Measurements from ENCODE around the gene ACTRT3. TPM values are rescaled to one million over a fixed set of nuclear protein-coding genes. Genes with fewer than 3 reads are reported as not detected.

ACTRT3 gene
- total RNA-seq, 2 experiments from 2014 or later: 1.2 TPM; not detected in 1

- H3K4me3 ChIP-seq (ENCODE audit: low read depth, low read length, poor library complexity, severe bottlenecking): no peak overlapping the region
- H2AFZ ChIP-seq (ENCODE audit: low read length): no peak overlapping the region
- H3K4me1 ChIP-seq (ENCODE audit: insufficient read depth, low read length, poor library complexity, severe bottlenecking): no peaks in the 10 kb centered on the region
- intact Hi-C loops (cut with micrococcal nuclease; ENCODE audit: unreplicated experiment): no loop called here
- H4K20me1 ChIP-seq (ENCODE audit: insufficient read depth, low read length): no peaks in the 10 kb centered on the region
- H3K27ac ChIP-seq (ENCODE audit: low read depth, low read length, poor library complexity, severe bottlenecking): no peak overlapping the region
- no peak for DNase-seq (ENCODE audit: low spot score)
- BruUV-seq (replicated peaks): no TSS peak
- H3K4me2 ChIP-seq (ENCODE audit: low read length): no peak overlapping the region
- no peak for TF ChIP-seq CTCF (conservative IDR thresholded peaks at IDR 0.05; ENCODE audit: low read length)
- no peaks in the 10 kb centered on the region for H3K79me2 ChIP-seq (ENCODE audit: insufficient read depth, low read depth, low read length)
- H3K9me3 ChIP-seq (ENCODE audit: low read length): no peaks in the 10 kb centered on the region
- H3K36me3 ChIP-seq (ENCODE audit: insufficient read depth, low read length): no peaks in the 10 kb centered on the region
- H3K9me2 ChIP-seq (ENCODE audit: insufficient read depth, low read length): no peaks in the 10 kb centered on the region
- POLR2A ChIA-PET: interaction anchor here (0.6 kb wide), 1 partner anchor 643 kb away, joined by 4 read pairs; no protein-coding TSS in a partner anchor
- CTCF ChIA-PET (ENCODE audit: unreplicated experiment): no interaction called here
Measured at GRCh38 chr3:169751875-169752274, 17.5 kb downstream of the ACTRT3 start.

GRCh38 chr3:169750665-169751064 is 18.7 kb downstream of the ACTRT3 start:
- H3K36me3 ChIP-seq (ENCODE audit: insufficient read depth, low read length): no peaks in the 10 kb centered on the region
- H3K9me3 ChIP-seq (ENCODE audit: low read length): no peaks in the 10 kb centered on the region
- H3K27ac ChIP-seq (ENCODE audit: low read depth, low read length, poor library complexity, severe bottlenecking): no peak overlapping the region
- TF ChIP-seq EZH2phosphoT487 (IDR thresholded peaks at IDR 0.05; ENCODE audit: borderline replicate concordance, low read depth, low read length): no peak
- no peak for TF ChIP-seq CTCF (conservative IDR thresholded peaks at IDR 0.05; ENCODE audit: low read length)
- no peaks in the 10 kb centered on the region for H3K79me2 ChIP-seq (ENCODE audit: insufficient read depth, low read depth, low read length)
- H2AFZ ChIP-seq (ENCODE audit: low read length): no peak overlapping the region
- intact Hi-C loops (cut with micrococcal nuclease; ENCODE audit: unreplicated experiment): no loop called here
- CTCF ChIA-PET (ENCODE audit: unreplicated experiment): no interaction called here
- no peak overlapping the region for H3K4me3 ChIP-seq (ENCODE audit: low read depth, low read length, poor library complexity, severe bottlenecking)
- H3K9me2 ChIP-seq (ENCODE audit: insufficient read depth, low read length): no peaks in the 10 kb centered on the region
- DNase-seq (ENCODE audit: low spot score): no peak
- H3K4me1 ChIP-seq (ENCODE audit: insufficient read depth, low read length, poor library complexity, severe bottlenecking): no peaks in the 10 kb centered on the region
- BruUV-seq (replicated peaks): no TSS peak
- POLR2A ChIA-PET: no interaction called here
- H3K4me2 ChIP-seq (ENCODE audit: low read length): no peak overlapping the region
- H4K20me1 ChIP-seq (ENCODE audit: insufficient read depth, low read length): no peaks in the 10 kb centered on the region

GRCh38 chr3:169748670-169749069 is 20.7 kb downstream of the ACTRT3 start:
- TF ChIP-seq EZH2phosphoT487 (IDR thresholded peaks at IDR 0.05; ENCODE audit: borderline replicate concordance, low read depth, low read length) (no peak), CTCF (conservative IDR thresholded peaks at IDR 0.05; ENCODE audit: low read length) (no peak)
- ChIA-PET POLR2A (interaction anchor here (0.8 kb wide), 1 partner anchor 273 kb away, joined by 3 read pairs; no protein-coding TSS in a partner anchor), CTCF (ENCODE audit: unreplicated experiment) (no interaction called here)
- H3K9me3 ChIP-seq (ENCODE audit: low read length): no peaks in the 10 kb centered on the region
- no peaks in the 10 kb centered on the region for H3K36me3 ChIP-seq (ENCODE audit: insufficient read depth, low read length)
- intact Hi-C loops (cut with micrococcal nuclease; ENCODE audit: unreplicated experiment): no loop called here
- no peaks in the 10 kb centered on the region for H3K4me1 ChIP-seq (ENCODE audit: insufficient read depth, low read length, poor library complexity, severe bottlenecking)
- H2AFZ ChIP-seq (ENCODE audit: low read length): no peak overlapping the region
- no TSS peak for BruUV-seq (replicated peaks)
- H3K9me2 ChIP-seq (ENCODE audit: insufficient read depth, low read length): no peaks in the 10 kb centered on the region
- H3K4me2 ChIP-seq (ENCODE audit: low read length): no peak overlapping the region
- no peak for DNase-seq (ENCODE audit: low spot score)
- H3K27ac ChIP-seq (ENCODE audit: low read depth, low read length, poor library complexity, severe bottlenecking): no peak overlapping the region
- no peaks in the 10 kb centered on the region for H4K20me1 ChIP-seq (ENCODE audit: insufficient read depth, low read length)
- no peak overlapping the region for H3K4me3 ChIP-seq (ENCODE audit: low read depth, low read length, poor library complexity, severe bottlenecking)
- H3K79me2 ChIP-seq (ENCODE audit: insufficient read depth, low read depth, low read length): no peaks in the 10 kb centered on the region
